ENCODE results near the gene MROH2A.
"Not testable (repeated sequence)": the region's sequence is repeated elsewhere in the genome, so short reads cannot be mapped to it uniquely, and the experiment has no call there.

The MROH2A gene

GRCh38 chr2:233858331-233858730, 80.2 kb downstream of the MROH2A start:
- DNase-seq: no peak

GRCh38 chr2:233862261-233862768, 84.2 kb downstream of the MROH2A start:
- DNase-seq: no peak

GRCh38 chr2:233865838-233866237, 87.7 kb downstream of the MROH2A start:
- DNase-seq: no peak

- no peak for DNase-seq
Measured at GRCh38 chr2:233866479-233866878, 88.3 kb downstream of the MROH2A start.

GRCh38 chr2:233867993-233868532, 89.9 kb downstream of the MROH2A start, which contains the start of gene MSL3B:
Gene MSL3B, minus strand, starts transcription at chr2:233868386.
- no peak for DNase-seq

GRCh38 chr2:233871432-233871831, 93.3 kb downstream of the MROH2A start:
- no peak for DNase-seq

GRCh38 chr2:233872125-233872524, 94.0 kb downstream of the MROH2A start:
- DNase-seq: not testable (repeated sequence)

- DNase-seq: no peak
Measured at GRCh38 chr2:233882353-233882752, 104.2 kb downstream of the MROH2A start.

Measured in NCI-H1436 treated with DMSO at 0.1 percent for 48 hours (cell line).